Renal cortex interstitium (tissue), 11 donors: ENCODE measurements around the gene PROSER2. TPM values are rescaled to one million over a fixed set of nuclear protein-coding genes. Genes with fewer than 3 reads are reported as not detected.
"Not testable (repeated sequence)": the region's sequence is repeated elsewhere in the genome, so short reads cannot be mapped to it uniquely, and the experiment has no call there.

Source experiments
- DNase-seq, 11 donors: peaks; one replicate each; pipeline ENCODE4 v3.0.0-alpha.2; 2013; ENCODE audit warnings: low read depth in 9 of 11, low spot score in 4 of 11; ENCODE audit errors: extremely low read depth in 1 of 11
- polyA plus RNA-seq, 3 donors: library from polyadenylated mRNA; unstranded; fragments of 120-200 nt; gene quantifications; one replicate each; pipeline ENCODE4 v1.2.1, GENCODE V29; 2013; ENCODE audit not compliant: insufficient read length in 3 of 3

PROSER2 gene
- polyA plus RNA-seq, 3 donors, result 3.8 to 6.6 (median 5.4) TPM

GRCh38 chr10:11876805-11877590 lies 53.8 kb downstream of the PROSER2 start:
- DNase-seq, result no peak

GRCh38 chr10:11877591-11877905 lies 54.4 kb downstream of the PROSER2 start:
- no peak for DNase-seq

GRCh38 chr10:11878776-11879175 lies 55.6 kb downstream of the PROSER2 start:
- DNase-seq, result no peak

GRCh38 chr10:11879387-11880094 lies 56.4 kb downstream of the PROSER2 start:
- DNase-seq, result no peak

- no peak for DNase-seq
Observed at GRCh38 chr10:11880151-11881029, 57.2 kb downstream of the PROSER2 start.

- DNase-seq, result no peak
Observed at GRCh38 chr10:11881030-11881476, 57.9 kb downstream of the PROSER2 start.

GRCh38 chr10:11881477-11882417 lies 58.6 kb downstream of the PROSER2 start:
- DNase-seq, result no peak

- no peak for DNase-seq
Observed at GRCh38 chr10:11882646-11883375, 59.7 kb downstream of the PROSER2 start.

GRCh38 chr10:11884706-11885423 lies 61.7 kb downstream of the PROSER2 start:
- DNase-seq, result no peak

- DNase-seq, result no peak
Observed at GRCh38 chr10:11885437-11886137, 62.4 kb downstream of the PROSER2 start.

- DNase-seq, result no peak
Observed at GRCh38 chr10:11886138-11886474, 63.0 kb downstream of the PROSER2 start.

GRCh38 chr10:11886851-11887250 lies 63.7 kb downstream of the PROSER2 start:
- no peak for DNase-seq

GRCh38 chr10:11887381-11888227 lies 64.4 kb downstream of the PROSER2 start:
- no peak for DNase-seq

- not testable (repeated sequence) for DNase-seq
Observed at GRCh38 chr10:11889263-11889662, 66.1 kb downstream of the PROSER2 start.

GRCh38 chr10:11891776-11892486 lies 68.8 kb downstream of the PROSER2 start:
- DNase-seq, result no peak
